IPS-15b (cell line): ENCODE data around the gene COL26A1.

Source experiments
- H3K27me3 ChIP-seq: one replicate; pipeline ENCODE4 v1.6.1; 2013; ENCODE audit warnings: low read length; ENCODE audit not compliant: control insufficient read depth, insufficient read depth
- H3K36me3 ChIP-seq: one replicate; pipeline ENCODE4 v1.6.1; 2013; ENCODE audit warnings: low read length; ENCODE audit not compliant: control insufficient read depth, insufficient read depth
- H3K4me1 ChIP-seq: one replicate; pipeline ENCODE4 v1.6.1; 2013; ENCODE audit warnings: mild to moderate bottlenecking, low read length; ENCODE audit not compliant: control insufficient read depth, insufficient read depth
- H3K4me3 ChIP-seq: one replicate; pipeline ENCODE4 v1.5.1; 2013; ENCODE audit warnings: low read depth, low read length
- H3K9ac ChIP-seq: one replicate; pipeline ENCODE4 v1.6.1; 2013; ENCODE audit warnings: low read depth, mild to moderate bottlenecking, low read length
- H3K9me3 ChIP-seq: one replicate; pipeline ENCODE4 v1.6.1; 2013; ENCODE audit warnings: mild to moderate bottlenecking, low read length; ENCODE audit not compliant: control insufficient read depth, insufficient read depth

COL26A1 gene

DNA sequence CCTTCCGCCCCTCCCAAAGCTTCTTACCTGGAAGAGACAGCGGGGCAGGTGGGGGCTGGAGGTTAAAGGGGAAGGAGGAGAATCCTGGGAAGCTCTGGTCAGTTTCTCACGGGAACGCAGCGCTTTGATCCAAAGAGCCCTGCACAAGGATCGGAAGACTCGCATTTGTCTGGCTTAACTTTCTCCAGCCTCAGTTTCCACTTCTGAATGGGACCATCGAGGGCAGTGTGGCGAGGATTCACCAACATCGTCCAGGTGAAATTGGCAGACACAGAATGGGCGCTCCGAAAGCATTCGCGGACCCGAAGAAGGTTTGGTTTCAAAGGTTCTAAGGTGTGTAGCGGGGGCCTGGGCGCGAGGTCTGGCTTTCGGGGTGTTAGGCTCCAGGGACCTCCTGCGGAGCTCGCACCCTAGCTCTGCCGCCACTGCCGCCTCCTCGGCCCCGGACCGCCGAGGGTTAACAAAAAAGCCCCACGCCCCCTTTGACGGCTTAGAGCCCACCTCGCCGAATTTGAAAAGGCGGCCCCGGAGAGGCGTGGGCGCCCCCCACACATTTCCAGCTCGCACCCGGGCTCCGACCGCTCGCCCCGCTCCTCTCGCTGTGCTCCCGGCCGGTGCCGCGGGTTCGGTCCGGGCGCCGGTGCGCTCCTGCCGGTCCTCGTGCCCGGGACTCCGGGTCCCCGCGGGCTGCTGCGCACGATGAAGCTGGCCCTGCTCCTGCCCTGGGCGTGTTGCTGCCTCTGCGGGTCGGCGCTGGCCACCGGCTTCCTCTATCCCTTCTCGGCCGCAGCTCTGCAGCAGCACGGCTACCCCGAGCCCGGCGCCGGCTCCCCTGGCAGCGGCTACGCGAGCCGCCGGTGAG is at the start of gene COL26A1:
COL26A1 (plus strand) TSS at position 542 of the 862 bp plus-strand sequence; CDS start at position 700, 158 bp downstream.
- Histone ChIP-seq H3K36me3 (no peaks in the 10 kb centered on the region), H3K9ac (peak within 1 kb of the TSS; percentile 91), H3K27me3 (peaks cover 4% of the 10 kb centered on the region), H3K4me3 (peak within 1 kb of the TSS; percentile 80), H3K4me1 (no peaks in the 10 kb centered on the region), H3K9me3 (no peaks in the 10 kb centered on the region)

- H3K4me3 ChIP-seq: no peak overlapping the region
- no peaks in the 10 kb centered on the region for H3K9me3 ChIP-seq
- H3K27me3 ChIP-seq: no peaks in the 10 kb centered on the region
- no peak overlapping the region for H3K9ac ChIP-seq
- peaks cover 13% of the 10 kb centered on the region for H3K36me3 ChIP-seq
- H3K4me1 ChIP-seq: no peaks in the 10 kb centered on the region
These were observed 47.3 kb upstream of the COL26A1 start for GRCh38 chr7:101315336-101315735.

DNA sequence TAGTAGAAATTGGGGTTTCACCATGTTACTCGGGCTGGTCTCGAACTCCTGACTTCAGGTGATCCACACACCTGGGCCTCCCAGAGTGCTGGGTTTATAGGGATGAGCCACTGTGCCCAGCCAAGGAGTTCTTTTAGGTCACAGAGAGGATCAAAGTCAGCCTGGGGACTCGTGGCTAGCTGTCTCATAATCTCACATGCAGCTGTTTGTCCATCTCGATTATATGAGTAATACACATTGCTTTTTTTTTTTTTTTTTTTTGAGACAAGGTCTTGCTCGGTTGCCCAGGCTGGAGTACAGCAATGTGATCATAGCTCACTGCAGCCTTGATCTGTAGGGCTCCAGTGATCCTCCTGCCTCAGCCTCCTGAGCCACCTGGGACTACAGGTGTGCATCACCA is 43.3 kb upstream of the COL26A1 start:
- Histone ChIP-seq H3K9me3 (no peaks in the 10 kb centered on the region), H3K9ac (no peak overlapping the region), H3K4me3 (no peak overlapping the region), H3K27me3 (no peaks in the 10 kb centered on the region), H3K36me3 (peaks cover 7% of the 10 kb centered on the region), H3K4me1 (no peaks in the 10 kb centered on the region)

DNA sequence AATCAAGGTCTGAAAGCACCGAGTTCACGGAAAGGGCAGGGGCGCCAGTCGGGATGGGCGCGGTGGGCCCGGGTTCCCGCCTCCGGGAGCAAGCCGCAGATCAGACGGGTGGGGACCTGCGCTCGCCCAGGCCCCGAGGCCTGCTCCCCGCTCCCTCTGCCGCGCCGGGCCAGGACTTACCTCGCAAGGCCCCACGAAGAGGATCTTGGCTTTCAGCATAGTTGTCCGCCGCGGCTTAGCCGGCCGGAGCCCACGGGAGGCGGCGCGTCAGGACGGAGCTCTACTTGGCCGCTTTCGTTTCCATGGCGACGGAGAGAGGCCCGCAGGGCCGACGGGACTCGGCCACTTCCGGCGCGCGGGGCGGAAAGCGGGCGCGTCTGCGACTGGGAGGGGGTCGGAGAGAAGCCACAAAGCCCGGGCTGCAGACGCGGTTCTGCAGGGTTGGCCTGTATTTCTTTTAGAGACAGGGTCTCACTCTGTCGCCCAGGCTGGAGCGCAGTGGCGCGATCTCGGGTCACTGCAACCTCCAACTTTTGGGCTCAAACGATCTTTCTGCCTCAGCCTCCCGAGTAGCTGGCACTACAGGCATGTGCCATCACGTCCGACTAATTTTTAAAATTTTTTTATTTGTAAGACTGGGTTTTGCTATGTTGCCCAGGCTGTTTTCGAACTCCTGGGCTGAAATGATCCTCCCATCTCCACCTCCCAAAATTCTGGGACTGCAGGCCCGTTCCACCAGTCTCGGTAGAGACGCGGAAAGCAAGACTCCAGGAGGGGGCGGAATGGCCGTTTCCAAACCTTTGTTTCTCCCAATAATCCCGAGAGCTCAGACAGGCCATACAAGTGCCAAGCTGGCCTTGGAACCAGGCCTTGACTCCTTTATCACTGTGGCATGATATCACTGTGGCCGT is 40.9 kb upstream of the COL26A1 start, which contains the start of gene IFT22:
IFT22 (minus strand) TSS at position 322 of the 911 bp plus-strand sequence; CDS start at position 219, 103 bp downstream.
- Histone ChIP-seq H3K4me3 (peak within 1 kb of the TSS; percentile 85), H3K9me3 (no peaks in the 10 kb centered on the region), H3K9ac (peak within 1 kb of the TSS; percentile 88), H3K36me3 (no peaks in the 10 kb centered on the region), H3K27me3 (no peaks in the 10 kb centered on the region), H3K4me1 (no peaks in the 10 kb centered on the region)

DNA sequence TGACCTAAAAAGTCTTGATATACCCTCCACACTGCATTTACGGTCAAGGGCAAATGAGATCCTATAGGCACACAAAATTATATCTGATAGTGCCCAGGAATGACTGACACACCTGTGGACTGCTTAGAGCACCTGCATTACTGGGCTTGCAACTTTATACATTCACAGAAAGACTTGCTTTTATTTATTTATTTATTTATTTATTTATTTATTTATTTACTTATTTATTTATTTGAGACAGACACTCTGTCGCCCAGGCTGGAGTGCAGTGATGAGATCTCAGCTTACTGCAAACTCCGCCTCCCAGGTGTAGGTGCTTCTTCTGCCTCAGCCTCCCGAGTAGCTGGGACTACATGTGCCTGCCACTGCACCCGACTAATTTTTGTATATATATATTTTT is 34.5 kb upstream of the COL26A1 start:
- H3K27me3 ChIP-seq: no peaks in the 10 kb centered on the region
- no peak overlapping the region for H3K9ac ChIP-seq
- H3K36me3 ChIP-seq: no peaks in the 10 kb centered on the region
- no peak overlapping the region for H3K4me3 ChIP-seq
- no peaks in the 10 kb centered on the region for H3K9me3 ChIP-seq
- no peaks in the 10 kb centered on the region for H3K4me1 ChIP-seq

DNA sequence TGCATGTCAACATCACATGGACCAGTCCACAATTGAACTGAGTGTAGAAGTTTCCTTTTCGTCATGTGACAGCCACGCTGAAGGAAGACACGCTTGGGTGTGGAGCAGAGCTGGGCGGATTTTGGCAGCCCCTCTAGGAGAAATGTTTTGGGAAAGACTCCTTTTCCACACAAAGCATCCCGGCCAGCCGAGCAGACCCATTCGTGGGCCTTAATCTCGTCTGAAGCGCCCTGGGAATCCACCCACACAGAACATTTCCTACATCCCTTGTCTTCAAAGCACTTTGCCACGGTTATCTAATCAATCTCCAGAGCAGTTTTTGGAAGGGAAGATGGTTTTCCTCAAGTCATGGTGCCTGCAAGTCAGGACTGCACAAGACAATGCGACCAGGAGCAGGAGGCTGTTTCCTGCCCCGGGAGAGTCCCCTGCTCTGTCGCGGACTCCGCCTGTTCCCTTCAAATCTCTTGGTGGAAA is 32.6 kb upstream of the COL26A1 start:
- no peaks in the 10 kb centered on the region for H3K9me3 ChIP-seq
- H3K36me3 ChIP-seq: no peaks in the 10 kb centered on the region
- H3K4me1 ChIP-seq: no peaks in the 10 kb centered on the region
- no peak overlapping the region for H3K9ac ChIP-seq
- H3K27me3 ChIP-seq: no peaks in the 10 kb centered on the region
- no peak overlapping the region for H3K4me3 ChIP-seq

DNA sequence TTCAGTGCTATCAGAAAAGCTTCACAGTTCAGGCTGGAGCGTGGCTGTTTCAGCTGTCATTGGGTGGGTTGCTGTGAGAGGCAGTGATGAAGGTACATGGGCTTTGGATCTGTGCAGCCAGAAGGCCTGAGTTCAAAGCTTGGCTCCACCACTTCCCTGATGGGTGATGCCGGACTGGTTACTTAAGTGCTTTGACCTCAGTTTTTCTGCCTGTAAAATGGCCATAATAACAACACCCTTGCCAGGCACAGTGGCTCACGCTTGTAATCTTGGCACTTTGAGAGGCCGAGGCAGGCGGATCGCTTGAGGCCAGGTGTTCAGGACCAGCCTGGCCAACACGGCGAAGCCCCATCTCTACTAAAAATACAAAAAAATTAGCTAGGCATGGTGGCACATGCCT is 30.6 kb upstream of the COL26A1 start:
- no peaks in the 10 kb centered on the region for H3K9me3 ChIP-seq
- no peaks in the 10 kb centered on the region for H3K4me1 ChIP-seq
- no peak overlapping the region for H3K9ac ChIP-seq

DNA sequence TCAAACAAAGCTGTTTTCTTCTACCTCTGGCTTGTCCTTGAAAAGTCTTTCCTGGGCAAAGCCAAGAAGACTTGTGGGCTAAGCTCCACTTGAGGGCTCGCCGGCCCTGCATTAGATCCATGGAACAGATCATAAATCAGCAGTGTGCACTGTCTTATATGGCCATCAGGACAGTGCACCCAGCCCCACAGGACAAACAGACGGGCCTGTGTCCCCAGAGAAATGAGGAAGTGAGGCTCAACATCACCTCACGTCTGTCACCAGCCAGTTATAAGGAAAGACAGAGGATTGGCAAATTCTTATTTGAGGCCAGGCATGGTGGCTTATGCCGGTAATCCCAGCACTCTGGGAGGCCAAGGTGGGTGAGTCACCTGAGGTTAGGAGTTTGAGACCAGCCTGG is 28.8 kb upstream of the COL26A1 start:
- H3K9me3 ChIP-seq: no peaks in the 10 kb centered on the region
- H3K27me3 ChIP-seq: no peaks in the 10 kb centered on the region
- no peak overlapping the region for H3K9ac ChIP-seq
- no peaks in the 10 kb centered on the region for H3K4me1 ChIP-seq
- H3K36me3 ChIP-seq: no peaks in the 10 kb centered on the region
- no peak overlapping the region for H3K4me3 ChIP-seq

More for the DNA sequence above, 30.6 kb upstream of the COL26A1 start:
- Histone ChIP-seq H3K36me3 (no peaks in the 10 kb centered on the region), H3K27me3 (no peaks in the 10 kb centered on the region), H3K4me3 (no peak overlapping the region)

DNA sequence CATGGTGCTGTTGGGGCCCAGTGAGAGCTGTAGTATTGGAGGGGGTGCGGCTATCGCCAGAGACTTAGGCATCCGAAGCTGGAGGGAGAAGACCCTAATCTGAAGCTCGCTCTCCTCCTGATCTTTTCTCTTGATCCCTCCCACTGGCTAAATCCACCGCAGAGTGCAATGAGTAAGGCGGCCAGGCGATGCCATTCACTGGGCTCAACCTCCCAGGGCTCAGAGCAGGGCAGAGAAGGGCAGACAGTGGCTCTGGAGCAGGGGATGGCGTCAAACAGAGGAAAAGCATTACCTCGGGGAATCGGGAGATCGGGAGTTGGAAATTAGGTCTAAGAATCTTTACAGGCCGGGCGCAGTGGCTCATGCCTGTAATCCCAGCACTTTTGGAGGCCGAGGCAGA is 22.3 kb upstream of the COL26A1 start:
- Histone ChIP-seq H3K4me1 (no peaks in the 10 kb centered on the region), H3K4me3 (no peak overlapping the region), H3K9me3 (no peaks in the 10 kb centered on the region), H3K9ac (no peak overlapping the region), H3K36me3 (no peaks in the 10 kb centered on the region), H3K27me3 (no peaks in the 10 kb centered on the region)

DNA sequence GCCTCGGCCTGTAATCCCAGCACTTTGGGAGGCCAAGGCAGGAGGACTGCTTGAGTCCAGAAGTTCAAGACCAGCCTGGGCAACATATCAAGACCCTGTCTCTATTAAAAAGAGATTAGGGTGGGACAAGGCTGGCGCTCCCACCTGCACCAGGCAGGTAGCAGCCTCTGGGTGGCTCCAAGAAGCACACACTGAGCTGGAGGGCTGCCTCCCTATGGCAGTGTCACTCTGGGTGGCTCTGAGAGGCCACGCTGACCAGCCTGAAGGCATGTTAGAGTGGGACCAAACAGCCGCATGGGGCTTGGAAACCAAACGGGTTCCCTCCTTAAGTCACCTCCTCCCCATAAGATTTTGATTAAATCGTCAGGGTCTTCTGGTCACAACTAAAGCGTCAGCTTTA is 19.8 kb upstream of the COL26A1 start:
- Histone ChIP-seq H3K4me1 (no peaks in the 10 kb centered on the region), H3K27me3 (no peaks in the 10 kb centered on the region), H3K36me3 (no peaks in the 10 kb centered on the region), H3K9ac (no peak overlapping the region), H3K9me3 (no peaks in the 10 kb centered on the region), H3K4me3 (no peak overlapping the region)

- H3K9ac ChIP-seq: no peak overlapping the region
- no peaks in the 10 kb centered on the region for H3K4me1 ChIP-seq
- H3K4me3 ChIP-seq: no peak overlapping the region
- H3K9me3 ChIP-seq: no peaks in the 10 kb centered on the region
- no peaks in the 10 kb centered on the region for H3K36me3 ChIP-seq
- H3K27me3 ChIP-seq: no peaks in the 10 kb centered on the region
These were observed 15.2 kb upstream of the COL26A1 start for GRCh38 chr7:101347477-101347876.
